ENCODE data around the gene FOXF2.

Gene FOXF2

DNA sequence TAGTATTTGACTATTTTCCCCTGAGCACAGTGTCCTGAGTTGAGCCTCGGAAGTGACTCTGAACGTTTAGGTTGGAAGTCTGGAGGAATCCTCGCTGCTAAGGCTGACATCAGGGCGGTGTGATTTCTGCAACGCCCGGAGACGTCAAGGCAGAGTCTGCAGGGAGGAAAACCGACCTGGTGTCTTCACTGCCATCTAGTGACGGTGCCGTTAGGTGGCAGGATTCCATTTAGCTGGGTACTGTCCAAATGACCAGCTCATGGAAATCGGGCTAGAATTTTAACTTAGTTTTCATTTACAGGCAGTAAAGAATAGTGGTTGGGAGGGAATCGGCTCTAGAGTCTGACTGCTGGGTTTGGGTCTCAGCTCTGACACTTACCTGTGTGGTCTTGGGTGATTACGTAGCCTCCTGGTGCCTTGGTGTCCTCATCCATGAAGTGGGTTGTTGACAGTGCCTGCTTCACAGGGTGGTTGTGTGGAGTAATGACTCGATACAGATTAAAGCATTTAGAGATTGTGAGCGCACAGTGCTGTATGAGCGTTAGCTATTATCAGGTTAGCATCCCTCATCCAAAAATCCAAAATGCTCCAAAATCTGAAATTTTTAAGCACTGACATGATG, 35.0 kb downstream of the FOXF2 start:
- in situ Hi-C loops (cut with MboI; ENCODE audit: low sequenced_read_pairs, unreplicated experiment) = no loop called here
- DNase-seq (ENCODE audit: low spot score) = peak; percentile 70
- peak; percentile 49 for TF ChIP-seq CTCF (IDR thresholded peaks at IDR 0.05; ENCODE audit: borderline replicate concordance, control extremely low read depth, extremely low read depth, insufficient read depth, missing control alignments)

- TF ChIP-seq CTCF (IDR thresholded peaks at IDR 0.05; ENCODE audit: borderline replicate concordance, control extremely low read depth, extremely low read depth, insufficient read depth, missing control alignments) = no peak
- in situ Hi-C loops (cut with MboI; ENCODE audit: low sequenced_read_pairs, unreplicated experiment) = no loop called here
- DNase-seq (ENCODE audit: low spot score) = no peak
These were observed 37.0 kb downstream of the FOXF2 start for GRCh38 chr6:1426416-1426815.

GRCh38 chr6:1435806-1436205, 46.4 kb downstream of the FOXF2 start:
- no peak for DNase-seq (ENCODE audit: low spot score)
- in situ Hi-C loops (cut with MboI; ENCODE audit: low sequenced_read_pairs, unreplicated experiment) = no loop called here
- TF ChIP-seq CTCF (IDR thresholded peaks at IDR 0.05; ENCODE audit: borderline replicate concordance, control extremely low read depth, extremely low read depth, insufficient read depth, missing control alignments) = no peak

DNA sequence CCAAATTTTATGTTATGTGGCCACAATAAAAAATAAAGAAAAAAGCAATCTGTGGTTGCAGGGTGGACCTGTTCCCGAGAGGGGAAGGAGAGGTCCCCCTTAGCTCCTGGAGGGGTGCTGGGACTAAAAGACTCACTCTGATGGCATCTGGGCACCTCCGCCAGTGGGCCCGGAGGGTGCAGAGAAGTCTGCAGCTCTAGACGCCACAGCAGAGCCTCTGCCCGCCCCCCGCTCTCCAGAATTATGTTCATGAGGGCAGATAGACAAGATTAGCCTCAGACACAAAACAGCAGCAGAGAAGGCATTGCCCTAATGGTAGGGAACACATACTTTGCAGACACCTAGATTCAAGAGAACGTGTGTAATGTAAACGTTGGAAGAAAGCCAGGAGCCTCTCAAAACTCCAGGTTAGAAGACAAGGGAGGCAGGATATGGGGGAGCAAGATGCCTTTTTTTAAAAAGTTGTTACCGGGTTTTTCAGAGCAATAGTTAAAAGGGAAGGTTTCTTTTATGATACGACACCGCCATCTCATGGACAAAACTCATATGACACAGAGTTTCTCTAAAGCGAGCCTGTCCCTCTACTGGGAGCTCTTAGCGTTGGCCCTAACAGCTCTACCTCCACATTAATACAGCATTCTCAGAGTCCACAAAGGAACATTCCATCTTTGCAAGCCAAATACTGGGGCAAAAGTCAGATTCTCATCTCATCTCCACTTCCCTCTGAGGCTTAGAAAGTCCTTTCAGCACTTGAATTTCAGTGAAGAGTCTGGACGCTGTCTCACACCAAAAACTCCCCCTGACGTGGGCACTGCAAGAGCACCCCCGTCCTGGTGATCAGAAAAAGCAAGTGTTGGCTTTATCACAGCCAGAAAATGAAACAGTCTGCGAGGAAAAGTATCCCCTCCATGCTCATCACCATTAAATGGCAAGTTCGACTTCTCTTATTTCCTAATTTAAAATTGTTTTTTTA, 47.2 kb downstream of the FOXF2 start:
- peak; percentile 86 for DNase-seq (ENCODE audit: low spot score)
- in situ Hi-C loops (cut with MboI; ENCODE audit: low sequenced_read_pairs, unreplicated experiment) = no loop called here
- peak; percentile 32 for TF ChIP-seq CTCF (IDR thresholded peaks at IDR 0.05; ENCODE audit: borderline replicate concordance, control extremely low read depth, extremely low read depth, insufficient read depth, missing control alignments)

DNA sequence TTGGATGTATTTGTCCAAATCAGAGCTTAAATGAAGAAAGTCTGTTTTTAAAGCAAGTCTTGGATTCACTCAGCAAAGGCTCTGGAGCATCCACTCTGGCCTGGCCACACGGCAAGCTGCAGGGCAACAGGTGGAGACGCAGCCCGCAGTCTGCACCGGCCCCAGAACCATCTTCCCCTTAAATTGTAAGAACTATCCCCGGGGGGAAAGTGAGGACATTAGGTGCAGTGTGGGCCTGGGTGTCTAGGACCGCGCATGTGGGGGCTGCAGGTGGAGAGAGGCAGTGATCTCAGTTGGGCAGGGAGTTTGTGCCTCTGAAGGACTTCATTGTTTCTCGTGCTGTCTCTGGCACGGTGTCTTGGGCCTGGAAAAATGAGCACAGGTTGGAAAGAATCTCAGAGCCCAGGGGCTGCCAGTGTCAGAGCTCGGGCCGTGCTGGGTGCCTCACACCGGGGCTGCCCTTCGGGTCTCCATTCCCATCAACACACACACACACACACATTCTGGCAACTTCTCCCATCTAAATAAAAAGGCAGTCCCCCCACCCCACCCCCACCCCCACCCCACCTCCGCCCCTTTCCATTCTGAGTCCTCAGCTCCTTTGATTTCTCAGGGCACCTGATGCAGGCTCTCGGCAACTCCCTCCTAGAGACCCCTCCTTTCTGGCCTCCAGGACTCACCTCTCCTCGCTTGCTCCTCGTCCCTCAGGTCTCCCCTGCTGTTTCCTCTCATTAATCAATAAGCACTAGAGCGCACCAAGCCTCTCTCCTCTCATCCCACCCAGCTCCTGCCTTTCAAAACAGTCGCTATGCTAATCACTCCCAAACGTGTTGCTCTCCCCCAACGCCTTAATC, 48.4 kb downstream of the FOXF2 start:
- TF ChIP-seq CTCF (IDR thresholded peaks at IDR 0.05; ENCODE audit: borderline replicate concordance, control extremely low read depth, extremely low read depth, insufficient read depth, missing control alignments) = no peak
- no peak for DNase-seq (ENCODE audit: low spot score)
- in situ Hi-C loops (cut with MboI; ENCODE audit: low sequenced_read_pairs, unreplicated experiment) = no loop called here

GRCh38 chr6:1438471-1438881, 49.1 kb downstream of the FOXF2 start:
- in situ Hi-C loops (cut with MboI; ENCODE audit: low sequenced_read_pairs, unreplicated experiment) = no loop called here

More at GRCh38 chr6:1438471-1438881, 49.1 kb downstream of the FOXF2 start:
- TF ChIP-seq CTCF (IDR thresholded peaks at IDR 0.05; ENCODE audit: borderline replicate concordance, control extremely low read depth, extremely low read depth, insufficient read depth, missing control alignments) = no peak
- DNase-seq (ENCODE audit: low spot score) = no peak
